CD4-positive, alpha-beta T cell treated with Interleukin-4 for 4 hours (primary cell): ENCODE measurements around the gene LRRFIP1.
"Not testable (repeated sequence)": the region's sequence is repeated elsewhere in the genome, so short reads cannot be mapped to it uniquely, and the experiment has no call there.

Experiments
- DNase-seq: peaks from one replicate; pipeline ENCODE4 v3.0.0-alpha.2; 2020

The LRRFIP1 gene

DNA sequence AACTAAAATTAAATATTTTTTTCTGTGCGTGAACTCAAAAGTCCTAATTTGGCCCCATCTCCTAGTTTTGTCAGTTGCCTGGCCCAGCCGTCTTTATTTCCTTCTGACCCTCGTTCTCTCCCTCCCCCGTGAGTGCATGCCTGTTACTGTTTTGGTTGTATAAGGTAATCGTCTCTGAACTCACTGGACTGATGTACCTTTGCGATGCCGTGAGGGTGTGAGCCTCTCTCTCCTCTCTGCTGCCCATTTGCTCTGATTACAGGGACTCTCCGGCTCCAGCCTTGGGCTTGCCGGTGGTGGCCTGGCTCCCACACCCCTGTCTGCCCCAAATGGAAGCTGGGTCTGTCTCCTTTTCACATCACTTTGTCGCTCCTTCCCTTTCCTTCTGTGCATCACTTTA is 104.7 kb downstream of the LRRFIP1 start:
- no peak for DNase-seq

DNA sequence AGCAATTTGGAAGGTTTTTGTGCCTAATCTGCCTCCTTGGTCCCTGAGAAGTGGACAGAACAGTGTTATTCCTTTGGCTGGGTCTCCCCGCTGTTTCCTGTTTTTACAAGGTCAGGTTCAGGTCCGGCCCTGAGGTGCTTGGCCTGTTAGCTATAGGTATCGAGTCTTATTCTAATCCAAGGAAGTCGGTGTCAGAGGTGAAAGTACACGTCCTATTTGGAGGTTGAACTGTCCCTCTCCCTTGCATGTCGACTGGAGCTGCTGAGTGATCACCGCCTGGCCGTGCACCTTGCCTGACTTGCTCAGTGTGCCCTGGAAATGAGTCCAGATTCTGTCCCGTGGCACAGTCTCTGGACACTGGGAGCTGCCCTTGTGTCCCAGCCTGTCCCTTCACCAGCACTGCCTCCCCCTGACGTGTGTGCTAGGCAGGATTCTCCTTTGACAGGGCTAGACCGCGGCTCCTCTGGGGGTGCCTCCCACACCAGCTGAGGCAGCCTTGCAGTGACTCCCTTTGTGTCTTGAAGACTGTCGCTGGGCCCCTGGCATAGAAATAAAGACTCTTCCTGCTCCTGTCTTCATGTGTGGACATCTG is 105.5 kb downstream of the LRRFIP1 start:
- no peak for DNase-seq

DNA sequence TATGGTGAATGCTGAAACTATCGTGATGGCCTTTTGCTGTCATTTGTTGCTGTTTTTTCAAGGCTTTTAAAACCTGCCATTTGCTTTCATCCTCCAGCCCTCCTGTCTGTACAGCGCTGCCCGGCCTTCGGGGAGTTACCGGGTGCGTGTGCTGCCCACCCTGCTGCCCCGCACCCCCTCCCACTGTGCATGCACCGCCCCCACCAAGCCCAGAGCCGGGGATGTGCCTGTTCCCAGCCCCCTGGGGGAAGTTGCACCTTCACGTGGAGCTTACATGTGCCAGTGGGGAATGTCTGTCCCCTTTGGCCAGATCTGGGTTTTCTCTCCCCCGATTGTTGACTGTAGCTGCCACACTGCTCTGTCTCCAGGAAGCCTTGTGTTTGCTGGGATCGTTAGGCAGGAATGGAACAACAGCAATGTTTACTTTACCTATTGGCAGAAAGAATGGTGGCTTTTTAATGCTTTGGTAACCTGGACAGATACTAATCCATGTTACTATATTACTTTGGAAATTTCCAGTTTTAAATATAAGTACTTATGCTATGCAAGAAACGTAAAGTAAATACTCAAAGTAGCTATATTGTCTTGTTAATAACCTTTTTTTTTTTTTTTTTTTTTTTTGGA is 106.4 kb downstream of the LRRFIP1 start:
- DNase-seq: no peak

DNA sequence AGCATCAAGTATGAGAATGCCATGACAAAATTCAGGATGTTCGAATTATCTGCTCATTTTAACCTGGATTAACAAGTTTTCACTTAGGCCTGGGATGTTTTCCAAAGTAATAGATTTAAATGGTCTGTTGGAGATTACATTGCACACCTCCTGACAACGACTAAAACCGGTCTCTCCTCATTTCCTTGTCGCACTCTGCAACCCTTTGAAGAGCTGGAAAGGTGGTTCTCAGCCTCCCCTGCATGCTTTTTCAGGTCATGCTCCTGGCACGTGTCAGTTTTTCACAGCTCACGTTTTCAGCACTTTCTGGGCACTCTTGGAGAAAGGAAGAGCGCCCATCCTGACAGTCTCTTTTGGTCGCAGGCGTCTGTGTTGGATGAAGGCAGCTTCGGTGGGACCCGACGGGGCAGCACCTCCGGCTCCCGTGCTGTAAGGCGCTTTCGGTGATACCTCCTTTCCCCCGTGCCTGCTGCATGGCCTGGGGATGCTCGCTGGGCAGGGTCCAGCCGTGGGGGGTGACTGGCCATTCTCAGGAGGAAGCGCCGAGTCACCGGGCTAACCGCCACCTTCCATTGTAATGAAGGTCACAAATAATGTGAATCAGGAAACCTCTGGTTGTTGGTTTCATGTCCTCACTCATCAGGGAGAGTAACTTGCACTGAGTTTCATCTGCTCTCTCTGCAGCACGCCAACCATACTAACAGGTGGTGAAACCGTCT is 107.7 kb downstream of the LRRFIP1 start:
- DNase-seq: no peak

DNA sequence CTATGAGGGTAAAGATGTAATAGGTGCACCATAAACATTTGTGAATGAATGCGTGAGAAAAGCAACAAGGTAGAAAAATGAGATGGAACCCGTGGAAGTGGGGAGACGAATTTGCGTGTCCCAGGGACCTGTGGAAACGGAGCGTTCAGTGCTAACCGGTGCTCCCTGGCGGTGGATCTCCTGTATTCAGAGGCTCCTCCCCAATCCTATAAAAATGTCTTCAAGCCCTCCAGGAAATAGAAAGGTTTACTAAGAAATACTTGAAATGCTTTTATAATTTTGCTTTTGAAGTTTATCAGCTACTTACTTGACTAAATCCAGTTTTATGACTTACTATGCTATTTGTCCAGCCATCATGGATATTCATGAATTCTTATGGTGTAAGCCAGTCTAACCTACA is 108.4 kb downstream of the LRRFIP1 start:
- no peak for DNase-seq

DNA sequence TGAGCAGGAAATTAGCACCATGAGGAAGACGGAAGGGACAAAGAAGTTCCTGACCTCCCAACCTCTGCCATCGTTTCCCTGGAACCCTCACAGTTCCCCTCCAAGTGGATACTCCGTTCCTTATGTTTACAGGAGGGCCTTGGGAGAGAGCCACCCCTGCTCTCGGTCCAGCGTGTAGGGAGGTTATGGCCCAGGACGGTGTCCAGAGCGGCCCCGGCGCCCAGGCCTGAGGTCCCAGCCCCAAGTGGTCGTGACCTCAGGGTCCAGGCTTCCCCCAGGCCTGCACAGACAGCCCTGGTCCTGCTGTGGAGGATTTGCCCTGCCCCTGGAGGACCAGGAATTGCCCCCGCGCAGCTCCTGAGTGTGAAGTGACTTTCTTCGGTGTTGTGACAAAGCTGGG is 109.4 kb downstream of the LRRFIP1 start:
- no peak for DNase-seq

DNA sequence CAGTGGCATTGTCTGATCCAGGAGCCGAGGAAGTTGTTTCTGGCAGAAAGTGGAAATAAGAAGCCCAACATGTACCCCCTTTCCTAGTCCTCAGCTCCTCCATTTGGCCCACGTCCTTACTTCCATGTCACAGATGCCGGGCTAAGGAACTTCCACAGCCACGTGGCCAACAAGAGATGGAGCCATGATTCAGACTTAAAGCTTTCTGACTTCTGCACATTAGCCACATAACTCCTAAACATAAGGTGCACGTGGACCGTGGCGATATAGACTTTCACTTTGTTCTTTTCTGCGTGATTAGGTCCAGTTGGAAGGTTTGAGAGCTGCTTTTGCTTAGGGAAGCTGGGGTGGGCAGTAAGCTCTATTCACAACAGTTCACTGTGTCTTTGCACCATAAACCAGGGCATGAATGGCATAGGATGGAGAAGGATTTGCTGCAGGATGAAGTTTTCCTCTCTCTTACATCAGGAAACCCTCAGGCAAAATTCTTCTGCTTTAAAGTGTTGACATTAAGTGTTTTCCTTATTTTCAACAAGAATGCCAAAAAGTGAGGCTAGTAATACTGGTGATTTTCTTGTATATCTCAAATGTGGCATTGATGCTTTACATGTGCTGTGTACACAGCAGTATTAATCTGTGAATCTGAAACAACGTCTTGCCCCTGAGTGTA is 109.9 kb downstream of the LRRFIP1 start:
- DNase-seq: no peak

DNA sequence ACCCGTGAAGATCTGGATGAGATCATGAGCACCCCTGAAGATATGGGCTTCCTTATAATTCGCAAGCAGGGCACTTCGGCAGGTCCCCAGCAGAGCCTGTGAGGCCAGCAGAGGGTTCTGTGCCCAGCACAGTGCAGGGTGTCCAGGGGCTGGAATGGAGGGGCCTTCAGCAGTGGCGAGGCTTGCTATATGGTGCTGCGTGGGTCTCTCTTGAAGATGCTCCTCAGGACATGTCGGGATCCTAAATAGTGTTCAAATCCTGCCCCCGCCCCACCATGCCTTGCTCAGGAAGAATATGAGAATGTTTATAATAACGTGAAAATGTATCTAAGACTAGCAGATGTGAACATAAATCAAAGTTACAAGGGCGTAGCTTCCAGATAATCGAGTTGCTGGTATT is 110.9 kb downstream of the LRRFIP1 start:
- DNase-seq: no peak

DNA sequence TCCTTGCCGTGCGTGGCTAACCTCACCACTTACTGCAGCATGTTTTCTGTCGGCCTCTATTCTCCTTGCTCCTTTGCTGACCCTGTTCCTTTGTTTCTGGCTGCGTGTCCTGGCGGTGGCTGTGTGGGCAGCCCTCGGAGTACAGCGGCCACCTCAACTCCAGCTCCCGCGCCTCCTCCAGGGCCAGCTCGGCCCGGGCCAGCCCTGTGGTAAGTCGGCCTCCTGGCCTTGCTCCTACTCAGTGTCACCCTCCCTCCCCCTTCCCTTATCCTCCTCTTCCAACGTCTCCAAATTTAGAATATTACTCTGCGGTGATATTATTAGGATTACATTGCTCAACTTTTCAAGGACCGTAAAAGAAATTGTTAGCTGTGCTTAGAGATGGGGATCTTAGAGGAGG is 111.7 kb downstream of the LRRFIP1 start:
- no peak for DNase-seq

DNA sequence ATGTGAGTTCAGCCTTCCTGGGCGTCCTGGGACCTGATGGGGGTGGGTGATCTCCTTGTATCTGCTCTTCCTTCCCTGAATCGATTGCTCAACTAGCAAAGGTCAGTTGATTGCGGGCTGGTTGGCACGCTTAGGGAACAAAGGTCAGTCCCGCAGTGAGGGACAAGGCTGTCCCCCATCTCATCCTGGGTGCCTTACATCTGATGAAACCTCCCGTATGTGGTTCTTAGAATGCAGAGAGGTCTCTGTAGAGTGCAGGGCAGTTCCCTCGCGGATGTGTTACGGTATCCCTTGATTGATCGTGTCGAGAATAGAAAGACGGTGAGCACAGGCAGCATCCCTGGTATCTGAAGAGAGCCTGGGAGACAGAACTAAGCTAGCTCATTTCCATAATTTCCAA is 114.8 kb downstream of the LRRFIP1 start:
- DNase-seq: no peak

DNA sequence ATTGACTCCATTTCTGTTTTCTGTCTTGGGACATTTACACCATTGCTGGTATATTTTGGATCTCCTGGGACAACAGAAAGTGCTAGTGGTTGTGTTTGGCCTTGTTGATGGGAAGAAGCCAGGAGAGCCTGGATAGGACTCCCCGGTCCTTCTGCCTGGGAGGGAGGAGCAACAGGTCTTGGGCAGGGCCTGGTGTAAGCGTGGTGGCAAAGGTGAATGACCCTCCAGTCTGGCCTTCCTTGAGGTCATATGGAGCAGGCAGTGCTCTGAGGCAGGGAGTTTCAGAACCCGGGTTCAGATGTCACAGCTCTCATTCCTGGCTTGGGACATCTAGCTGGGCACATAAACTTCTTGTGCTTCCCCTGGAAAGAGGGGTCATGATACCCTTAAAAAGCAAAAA is 115.2 kb downstream of the LRRFIP1 start:
- no peak for DNase-seq

DNA sequence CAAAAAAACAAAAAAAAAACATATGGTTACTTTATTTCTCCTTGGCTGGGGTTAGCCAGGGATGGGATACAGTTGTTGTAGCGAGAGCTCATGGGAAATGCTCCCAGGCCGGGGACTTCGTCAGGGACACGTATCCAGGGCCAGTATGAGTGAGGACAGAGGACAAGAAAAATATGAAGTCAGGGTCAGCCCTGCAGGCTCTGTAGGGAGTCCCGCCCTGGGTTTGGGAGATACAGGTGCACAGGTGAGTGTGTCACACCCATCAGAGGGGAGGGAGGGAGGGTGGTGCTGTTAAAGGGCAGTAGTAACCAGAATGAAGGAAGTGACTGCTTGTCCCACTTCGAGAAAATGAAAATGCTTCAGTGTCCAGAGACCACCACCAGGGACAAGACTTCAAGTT is 115.6 kb downstream of the LRRFIP1 start:
- no peak for DNase-seq

DNA sequence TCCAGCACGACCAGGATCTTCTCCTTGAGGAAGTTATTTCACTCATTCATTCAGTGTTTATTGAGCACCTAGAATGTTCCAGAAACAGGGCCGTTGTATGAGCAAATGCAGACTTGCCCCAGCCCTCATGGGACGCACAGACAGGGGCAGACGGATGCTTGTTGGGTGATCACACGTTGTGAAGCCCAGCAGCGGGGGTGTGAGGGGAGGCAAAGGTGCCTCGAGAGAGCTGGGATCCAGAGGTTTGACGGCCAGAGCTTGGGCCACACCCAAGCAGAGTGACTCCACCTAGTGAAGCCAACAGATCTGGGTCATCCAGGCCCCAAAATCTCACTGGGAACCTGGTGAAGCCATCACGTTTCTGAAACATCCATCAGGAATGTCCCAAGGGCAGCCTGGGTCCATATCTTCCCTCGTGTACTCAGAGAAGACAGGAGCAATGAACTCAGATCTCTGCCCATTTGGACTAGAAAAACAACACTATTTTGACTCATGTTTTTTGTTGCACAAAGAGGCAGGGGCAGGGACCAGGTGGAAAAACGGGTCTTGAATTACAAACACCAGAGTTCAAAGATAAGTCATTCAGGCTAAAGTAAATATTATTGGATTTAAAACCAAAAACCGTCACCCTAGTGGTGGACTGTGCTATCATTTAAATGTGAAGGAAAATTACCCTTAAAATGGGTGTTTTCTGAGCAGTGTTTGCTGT is 116.3 kb downstream of the LRRFIP1 start:
- DNase-seq: no peak

DNA sequence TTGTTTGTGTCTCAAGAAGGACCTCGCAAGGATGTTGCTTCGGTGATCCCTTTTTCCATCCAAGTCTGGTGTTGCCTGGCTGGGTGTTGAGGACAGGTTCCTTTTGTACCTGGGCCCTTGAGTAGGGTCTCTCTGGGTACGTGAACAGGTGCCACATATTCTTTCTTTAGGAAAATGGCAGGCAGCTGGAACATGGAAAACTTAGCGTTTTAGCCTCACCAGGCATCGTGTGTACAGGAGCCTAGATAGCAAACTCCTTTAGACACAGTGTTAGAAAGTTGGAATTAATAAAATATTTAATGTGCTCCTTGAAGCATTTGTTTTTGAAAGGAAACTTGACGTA is 116.9 kb downstream of the LRRFIP1 start:
- no peak for DNase-seq

DNA sequence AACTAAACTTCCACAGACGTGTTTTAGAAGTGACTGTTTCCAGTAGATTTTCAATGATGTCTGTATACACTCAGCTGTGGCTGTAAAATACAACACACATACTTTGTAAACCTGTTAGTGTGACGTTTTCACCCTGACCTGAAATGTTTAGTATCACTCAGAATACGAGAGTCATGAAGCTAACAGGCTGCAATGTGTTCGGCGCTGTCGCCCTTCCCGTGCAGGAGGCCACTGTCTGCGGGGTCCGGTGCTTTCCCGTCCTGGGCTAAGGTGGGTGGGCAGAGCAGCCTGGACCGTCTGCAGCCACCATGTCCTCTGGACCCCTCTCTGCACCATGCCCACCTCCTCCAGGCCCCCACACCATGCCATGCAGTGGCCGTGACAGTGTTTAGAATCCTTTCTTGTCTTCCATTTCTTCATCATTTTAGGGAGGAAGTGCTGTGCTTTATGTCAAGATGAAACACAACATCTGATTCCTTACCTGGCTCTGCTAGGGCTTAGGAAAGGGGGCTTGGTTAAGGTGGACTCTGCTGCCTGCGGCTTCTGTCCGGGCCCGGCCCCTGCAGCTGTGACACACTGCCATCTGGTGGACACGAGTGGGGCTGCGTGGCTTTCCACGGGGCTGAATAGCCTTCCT is 117.3 kb downstream of the LRRFIP1 start:
- DNase-seq: peak; percentile 67

DNA sequence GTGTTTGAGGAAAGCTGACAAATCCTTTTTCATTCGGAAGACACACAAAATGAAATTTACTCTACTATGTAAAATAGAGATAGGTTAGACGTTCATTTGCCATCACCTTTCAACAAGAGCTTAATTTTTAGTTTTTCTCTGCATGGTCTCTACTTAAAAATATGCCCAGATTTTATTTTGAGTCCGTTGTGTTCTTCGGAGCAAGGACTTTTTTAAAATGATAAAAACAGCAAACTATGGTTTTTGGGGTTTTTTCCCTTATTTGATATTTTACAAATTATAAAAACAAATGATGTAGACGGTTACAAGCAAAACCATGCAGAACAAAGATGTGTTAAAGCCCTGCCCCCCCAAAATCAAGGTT is 117.8 kb downstream of the LRRFIP1 start:
- DNase-seq: no peak

DNA sequence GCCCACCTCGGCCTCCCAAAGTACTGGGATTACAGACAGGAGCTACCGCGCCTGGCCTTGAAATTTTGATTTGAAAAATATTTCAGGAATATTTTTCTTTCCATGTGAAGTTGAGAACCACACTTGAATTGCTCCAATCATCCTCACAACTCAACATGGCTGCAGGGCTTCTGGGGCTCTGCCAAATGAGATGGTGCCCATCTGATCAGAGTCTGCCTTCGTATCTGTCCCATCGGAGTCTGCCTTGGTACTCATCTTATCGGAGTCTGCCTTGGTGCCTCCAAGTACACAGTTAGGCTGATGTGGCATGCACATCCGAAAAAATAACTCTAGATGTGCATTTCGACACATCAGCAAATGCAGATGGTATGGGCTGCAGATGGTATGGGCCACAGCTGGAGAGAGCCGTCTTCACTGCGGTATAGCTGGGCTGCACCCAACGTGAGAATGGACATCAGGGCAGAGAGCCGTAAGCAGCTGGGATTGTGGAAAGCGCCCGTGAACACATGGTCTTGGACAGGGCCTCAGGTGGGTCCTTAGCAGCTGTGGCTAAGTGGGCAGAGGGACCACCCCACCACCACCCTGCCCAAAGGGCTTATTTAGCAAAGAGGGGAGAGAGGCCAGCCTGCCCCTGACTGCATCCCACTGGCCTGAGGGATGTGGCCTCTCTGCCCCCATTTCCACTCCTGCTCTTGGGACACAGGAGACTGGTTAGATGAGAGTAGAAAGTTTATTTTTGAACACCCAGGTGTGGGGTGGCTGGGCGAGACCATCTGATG is 119.1 kb downstream of the LRRFIP1 start:
- no peak for DNase-seq

DNA sequence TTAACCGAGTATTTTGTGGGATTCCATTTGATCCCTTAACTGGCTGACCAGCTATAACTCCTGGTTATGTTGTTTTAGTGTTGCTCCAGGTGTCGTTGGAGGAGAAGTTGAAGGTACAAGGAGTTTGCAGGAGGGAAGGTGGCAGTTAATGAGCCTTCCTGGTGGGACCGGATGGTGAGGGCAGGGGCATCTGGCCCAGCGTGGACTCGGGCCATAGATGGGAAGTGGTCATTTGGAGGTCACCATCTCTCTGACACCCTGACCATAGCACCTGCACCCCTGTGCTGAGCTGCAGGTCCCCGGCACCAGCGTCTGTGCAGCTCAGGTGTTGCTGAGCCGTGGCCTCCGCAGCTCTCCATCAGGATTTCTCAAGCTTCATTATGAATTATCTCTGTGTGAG is 119.8 kb downstream of the LRRFIP1 start:
- DNase-seq: no peak

DNA sequence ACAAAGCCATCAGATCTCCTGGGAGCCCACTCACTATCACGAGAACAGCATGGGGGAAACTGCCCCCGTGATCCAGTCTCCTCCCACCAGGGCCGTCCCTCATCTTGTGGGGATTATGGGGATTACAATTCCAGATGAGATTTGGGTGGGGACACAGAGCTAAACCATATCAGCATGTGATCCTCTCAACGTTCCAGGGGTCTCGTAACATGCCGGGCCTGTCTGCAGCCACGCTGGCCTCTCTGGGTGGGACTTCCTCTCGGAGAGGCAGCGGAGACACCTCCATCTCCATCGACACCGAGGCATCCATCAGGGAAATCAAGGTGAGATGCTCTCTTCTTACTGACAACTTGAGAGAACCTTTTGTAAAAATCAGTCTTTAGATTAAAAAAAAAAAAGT is 121.6 kb downstream of the LRRFIP1 start:
- DNase-seq: no peak

DNA sequence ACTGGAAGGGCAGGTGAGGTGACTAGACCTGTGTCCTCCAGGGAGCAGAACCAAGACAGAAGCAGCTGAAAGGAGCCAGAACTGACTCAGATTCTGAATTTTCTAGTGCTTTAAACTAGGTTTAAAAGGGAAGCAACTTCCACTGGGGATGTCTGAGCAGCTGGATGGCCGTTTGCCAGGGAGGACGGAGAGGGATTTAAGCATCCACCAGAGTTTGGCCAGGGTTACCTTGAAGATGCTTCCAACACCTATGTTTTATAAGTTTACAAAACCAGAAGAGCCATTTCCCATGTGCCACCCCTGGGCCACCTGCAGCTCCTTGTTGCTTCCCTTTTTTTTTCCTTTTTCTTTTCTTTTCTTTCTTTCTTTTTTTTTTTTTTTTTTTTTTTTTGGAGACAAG is 122.6 kb downstream of the LRRFIP1 start:
- DNase-seq: no peak

DNA sequence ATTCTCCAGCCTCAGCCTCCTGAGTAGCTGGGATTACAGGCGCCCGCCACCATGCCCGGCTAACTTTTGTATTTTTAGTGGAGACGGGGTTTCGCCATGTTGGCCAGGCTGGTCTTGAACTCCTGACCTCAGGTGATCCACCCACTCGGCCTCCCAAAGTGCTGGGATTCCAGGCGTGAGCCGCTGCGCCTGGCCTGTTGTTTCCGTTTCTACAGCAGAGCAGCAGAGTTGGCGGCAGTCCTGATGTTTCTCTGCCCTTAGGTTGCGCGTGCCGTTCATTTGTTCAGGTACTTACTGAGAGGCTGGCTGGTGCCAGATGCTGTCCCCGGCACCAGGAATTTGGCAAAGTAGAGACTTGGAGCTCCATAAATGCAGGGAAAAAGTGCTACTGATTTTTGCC is 123.1 kb downstream of the LRRFIP1 start:
- DNase-seq: not testable (repeated sequence)

DNA sequence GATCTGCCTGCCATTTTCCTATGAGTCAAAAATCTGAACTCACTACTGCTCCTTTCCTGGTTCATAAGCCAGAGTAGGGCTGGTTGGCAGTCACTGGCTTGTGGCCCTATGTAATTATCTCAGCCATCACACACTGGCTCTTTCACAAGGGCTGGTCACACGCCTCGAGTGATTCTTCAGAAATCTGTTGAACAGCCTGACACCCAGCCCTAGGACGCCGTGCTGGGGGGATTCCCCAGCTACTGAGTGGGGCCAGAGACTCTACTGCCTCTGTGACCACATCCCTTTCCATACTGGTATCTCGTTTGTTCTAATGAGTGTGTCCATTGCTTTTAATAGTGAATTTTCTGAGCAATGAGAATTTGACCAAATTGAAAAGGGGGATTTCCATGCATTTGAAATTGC is 125.4 kb downstream of the LRRFIP1 start:
- DNase-seq: peak; percentile 54
